Liver (tissue), 9 donors: ENCODE results near the gene SLC25A13. TPM values are rescaled to one million over a fixed set of nuclear protein-coding genes. Genes with fewer than 3 reads are reported as not detected.

Source experiments
- DNase-seq: peaks from one replicate; pipeline ENCODE4 v3.0.0-alpha.2; 2017; ENCODE audit warnings: low spot score
- H3K27ac ChIP-seq, 2 donors: one replicate each; pipeline ENCODE4 v1.7.0; 2013; ENCODE audit warnings: inconsistent platforms in 2 of 2, low read length in 2 of 2, control low read depth in 1 of 2, low read depth in 1 of 2, mild to moderate bottlenecking in 1 of 2
- H3K27me3 ChIP-seq, 4 donors: one replicate each; pipeline versions ENCODE4 v1.6.1 to v1.7.0; 2013; ENCODE audit warnings: low read length in 3 of 4, inconsistent platforms in 1 of 4, mild to moderate bottlenecking in 1 of 4, moderate library complexity in 1 of 4; ENCODE audit not compliant: control insufficient read depth in 4 of 4, insufficient read depth in 4 of 4
- H3K36me3 ChIP-seq, 4 donors: one replicate each; pipeline versions ENCODE4 v1.6.1 to v1.7.0; 2013; ENCODE audit warnings: low read length in 3 of 4, mild to moderate bottlenecking in 3 of 4, low read depth in 1 of 4, moderate library complexity in 1 of 4; ENCODE audit not compliant: control insufficient read depth in 4 of 4, insufficient read depth in 3 of 4
- H3K4me1 ChIP-seq, 4 donors: one replicate each; pipeline versions ENCODE4 v1.6.1 to v1.7.0; 2013; ENCODE audit warnings: low read length in 3 of 4, mild to moderate bottlenecking in 3 of 4, moderate library complexity in 1 of 4; ENCODE audit not compliant: control insufficient read depth in 4 of 4, insufficient read depth in 4 of 4
- H3K4me3 ChIP-seq, 3 donors: one replicate each; pipeline versions ENCODE4 v1.6.1 to v1.7.0; 2013; ENCODE audit warnings: low read length in 3 of 3, control low read depth in 1 of 3, low read depth in 1 of 3, mild to moderate bottlenecking in 1 of 3
- H3K9ac ChIP-seq, 2 donors: one replicate each; pipeline ENCODE4 v1.7.0; 2013; ENCODE audit warnings: low read length in 2 of 2, mild to moderate bottlenecking in 2 of 2, moderate library complexity in 2 of 2, control low read depth in 1 of 2, low read depth in 1 of 2
- H3K9me3 ChIP-seq, 4 donors: one replicate each; pipeline versions ENCODE4 v1.6.1 to v1.7.0; 2013; ENCODE audit warnings: low read length in 3 of 4; ENCODE audit not compliant: control insufficient read depth in 4 of 4
- ATF3 ChIP-seq: IDR thresholded peaks from 2 replicates; pipeline ENCODE4 v1.6.1; 2016; ENCODE audit warnings: antibody characterized with exemption
- CTCF ChIP-seq: fragments of 150-350 bp; IDR thresholded peaks from 2 replicates; pipeline ENCODE4 v1.5.1; 2017; ENCODE audit warnings: improper control_type of control experiment, low read depth, low read length; ENCODE audit not compliant: missing input control
- EGR1 ChIP-seq, 2 donors: IDR thresholded peaks; 2 replicates each; pipeline ENCODE4 v1.6.1; 2016 to 2018; ENCODE audit warnings: antibody characterized with exemption in 2 of 2, low read depth in 2 of 2
- FOXA1 ChIP-seq: IDR thresholded peaks from 2 replicates; pipeline ENCODE4 v1.6.1; 2016; ENCODE audit warnings: antibody characterized with exemption
- FOXA2 ChIP-seq: IDR thresholded peaks from 2 replicates; pipeline ENCODE4 v1.6.1; 2016; ENCODE audit warnings: antibody characterized with exemption
- HNF4A ChIP-seq, 2 donors: conservative IDR thresholded peaks; 2 replicates each; pipeline ENCODE4 v1.6.1; 2016; ENCODE audit warnings: antibody characterized with exemption in 2 of 2, mild to moderate bottlenecking in 2 of 2
- JUND ChIP-seq, 2 donors: IDR thresholded peaks; 2 replicates each; pipeline ENCODE4 v1.6.1; 2016; ENCODE audit warnings: antibody characterized with exemption in 2 of 2
- NR2F2 ChIP-seq: IDR thresholded peaks from 2 replicates; pipeline ENCODE4 v1.6.1; 2016; ENCODE audit warnings: antibody characterized with exemption
- RAD21 ChIP-seq, 2 donors: IDR thresholded peaks; 2 replicates each; pipeline ENCODE4 v1.6.1; 2016; ENCODE audit warnings: antibody characterized with exemption in 2 of 2, mild to moderate bottlenecking in 2 of 2
- RXRA ChIP-seq, 2 donors: IDR thresholded peaks; 2 replicates each; pipeline ENCODE4 v1.6.1; 2017 to 2018; ENCODE audit warnings: antibody characterized with exemption in 2 of 2, mild to moderate bottlenecking in 1 of 2
- TAF1 ChIP-seq: conservative IDR thresholded peaks from 2 replicates; pipeline ENCODE4 v1.6.1; 2016; ENCODE audit warnings: antibody characterized with exemption, mild to moderate bottlenecking
- YY1 ChIP-seq: IDR thresholded peaks from 2 replicates; pipeline ENCODE4 v1.6.1; 2016; ENCODE audit warnings: antibody characterized with exemption, mild to moderate bottlenecking
- WGBS: extraction: QIAGEN DNeasy Blood & Tissue Kit; methylation state at CpG from one replicate; pipeline ENCODE4 v1.1.7; 2013; 5-methylcytosine and 5-hydroxymethylcytosine counted together
- polyA plus RNA-seq, 2 donors: library from polyadenylated mRNA; stranded (reverse) in 1 of 2; unstranded in 1 of 2; fragments of 200-250 nt in 1 of 2; fragments of >200 nt in 1 of 2; fragmentation: Nextera tagmentation in 1 of 2; extraction: Ambion mirVana in 1 of 2; gene quantifications; one replicate each; pipeline versions ENCODE4 v1.2.1 to v1.2.3, GENCODE V29; 2013 to 2015
- total RNA-seq, 2 donors: library from RNA; depleted of rRNA; stranded (reverse); fragments of >200 nt; gene quantifications; one replicate each; pipeline ENCODE4 v1.2.3, GENCODE V29; 2014
- TF ChIP-seq, protein P1 (sequence below): IDR thresholded peaks from 2 replicates; pipeline ENCODE4 v1.6.1; 2016; ENCODE audit warnings: antibody characterized with exemption
- TF ChIP-seq, protein P2 (sequence below): IDR thresholded peaks from 2 replicates; pipeline ENCODE4 v1.6.1; 2016; ENCODE audit warnings: antibody characterized with exemption, mild to moderate bottlenecking
- donor health status: healthy.
- donor health status: healthy.
- donor health status: healthy.
- donor health status: healthy.
- donor health status: healthy.

SLC25A13 gene
- total and polyA plus RNA-seq, 4 donors: 45.6 to 116 (median 63.9) TPM

GRCh38 chr7:96085953-96086352, 235.9 kb downstream of the SLC25A13 start:
- no peak for DNase-seq
- H3K4me1 ChIP-seq: no peaks in the 10 kb centered on the region
- no peaks in the 10 kb centered on the region for H3K36me3 ChIP-seq
- TF ChIP-seq FOXA1 (no peak), EGR1 (IDR thresholded peaks at IDR 0.05; ENCODE audit: low read depth in 2 of 2) (no peak), JUND (IDR thresholded peaks at IDR 0.05) (no peak), HNF4A (conservative IDR thresholded peaks at IDR 0.05) (no peak), CTCF (no peak), FOXA2 (no peak), RXRA (IDR thresholded peaks at IDR 0.05) (no peak)
- TF ChIP-seq, protein P1, sequence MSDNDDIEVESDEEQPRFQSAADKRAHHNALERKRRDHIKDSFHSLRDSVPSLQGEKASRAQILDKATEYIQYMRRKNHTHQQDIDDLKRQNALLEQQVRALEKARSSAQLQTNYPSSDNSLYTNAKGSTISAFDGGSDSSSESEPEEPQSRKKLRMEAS: no peak
- H3K4me3 ChIP-seq: no peak overlapping the region
- WGBS: 87% methylated on average over 3 of the region's 3 CpGs
- no peak overlapping the region for H3K27ac ChIP-seq
- no peak overlapping the region for H3K9ac ChIP-seq
- no peaks in the 10 kb centered on the region for H3K9me3 ChIP-seq
- no peaks in the 10 kb centered on the region for H3K27me3 ChIP-seq

GRCh38 chr7:96084881-96085553, 236.9 kb downstream of the SLC25A13 start:
- 99% methylated on average over 1 of the region's 1 CpG for WGBS
- no peaks in the 10 kb centered on the region for H3K27me3 ChIP-seq
- no peaks in the 10 kb centered on the region for H3K36me3 ChIP-seq
- H3K9me3 ChIP-seq: no peaks in the 10 kb centered on the region
- no peak overlapping the region for H3K27ac ChIP-seq
- no peak for DNase-seq
- no peak for TF ChIP-seq RAD21 (IDR thresholded peaks at IDR 0.05)
- TF ChIP-seq RXRA (IDR thresholded peaks at IDR 0.05): no peak
- no peak for TF ChIP-seq NR2F2
- TF ChIP-seq JUND (IDR thresholded peaks at IDR 0.05): no peak
- no peak for TF ChIP-seq FOXA1
- TF ChIP-seq TAF1: no peak
- TF ChIP-seq FOXA2: no peak
- TF ChIP-seq, protein P2, sequence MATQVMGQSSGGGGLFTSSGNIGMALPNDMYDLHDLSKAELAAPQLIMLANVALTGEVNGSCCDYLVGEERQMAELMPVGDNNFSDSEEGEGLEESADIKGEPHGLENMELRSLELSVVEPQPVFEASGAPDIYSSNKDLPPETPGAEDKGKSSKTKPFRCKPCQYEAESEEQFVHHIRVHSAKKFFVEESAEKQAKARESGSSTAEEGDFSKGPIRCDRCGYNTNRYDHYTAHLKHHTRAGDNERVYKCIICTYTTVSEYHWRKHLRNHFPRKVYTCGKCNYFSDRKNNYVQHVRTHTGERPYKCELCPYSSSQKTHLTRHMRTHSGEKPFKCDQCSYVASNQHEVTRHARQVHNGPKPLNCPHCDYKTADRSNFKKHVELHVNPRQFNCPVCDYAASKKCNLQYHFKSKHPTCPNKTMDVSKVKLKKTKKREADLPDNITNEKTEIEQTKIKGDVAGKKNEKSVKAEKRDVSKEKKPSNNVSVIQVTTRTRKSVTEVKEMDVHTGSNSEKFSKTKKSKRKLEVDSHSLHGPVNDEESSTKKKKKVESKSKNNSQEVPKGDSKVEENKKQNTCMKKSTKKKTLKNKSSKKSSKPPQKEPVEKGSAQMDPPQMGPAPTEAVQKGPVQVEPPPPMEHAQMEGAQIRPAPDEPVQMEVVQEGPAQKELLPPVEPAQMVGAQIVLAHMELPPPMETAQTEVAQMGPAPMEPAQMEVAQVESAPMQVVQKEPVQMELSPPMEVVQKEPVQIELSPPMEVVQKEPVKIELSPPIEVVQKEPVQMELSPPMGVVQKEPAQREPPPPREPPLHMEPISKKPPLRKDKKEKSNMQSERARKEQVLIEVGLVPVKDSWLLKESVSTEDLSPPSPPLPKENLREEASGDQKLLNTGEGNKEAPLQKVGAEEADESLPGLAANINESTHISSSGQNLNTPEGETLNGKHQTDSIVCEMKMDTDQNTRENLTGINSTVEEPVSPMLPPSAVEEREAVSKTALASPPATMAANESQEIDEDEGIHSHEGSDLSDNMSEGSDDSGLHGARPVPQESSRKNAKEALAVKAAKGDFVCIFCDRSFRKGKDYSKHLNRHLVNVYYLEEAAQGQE: no peak
- TF ChIP-seq YY1: no peak
- TF ChIP-seq ATF3: no peak
- H3K9ac ChIP-seq: no peak overlapping the region
- H3K4me3 ChIP-seq: no peak overlapping the region
- H3K4me1 ChIP-seq: no peaks in the 10 kb centered on the region
